Left hindlimb (tissue), 1 donor: ENCODE data around the gene GRIA3.
"Not testable (repeated sequence)": the region's sequence is repeated elsewhere in the genome, so short reads cannot be mapped to it uniquely, and the experiment has no call there.

Experiments used
- DNase-seq: peaks from one replicate; pipeline ENCODE4 v3.0.0-alpha.2; 2018

The GRIA3 gene

DNA sequence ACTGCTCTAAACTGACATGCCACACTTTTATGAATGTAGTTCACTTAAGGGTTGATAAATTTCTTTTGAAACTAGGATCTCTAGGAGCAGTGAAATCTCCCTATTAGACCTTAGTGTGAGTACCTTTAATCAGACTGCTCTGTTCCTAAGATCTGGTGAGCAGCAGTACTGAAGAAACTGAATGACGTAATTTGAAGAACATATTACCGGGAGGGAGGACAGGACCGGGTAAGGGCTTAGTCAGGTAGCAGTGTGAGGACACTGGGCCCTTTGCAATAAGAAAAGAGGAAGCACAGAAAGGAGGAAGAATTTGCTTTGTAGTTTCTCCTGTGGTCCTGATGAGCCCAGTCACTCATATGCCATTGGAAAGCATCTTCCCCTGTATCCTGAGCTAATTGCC is 293.6 kb downstream of the GRIA3 start:
- DNase-seq, result no peak

DNA sequence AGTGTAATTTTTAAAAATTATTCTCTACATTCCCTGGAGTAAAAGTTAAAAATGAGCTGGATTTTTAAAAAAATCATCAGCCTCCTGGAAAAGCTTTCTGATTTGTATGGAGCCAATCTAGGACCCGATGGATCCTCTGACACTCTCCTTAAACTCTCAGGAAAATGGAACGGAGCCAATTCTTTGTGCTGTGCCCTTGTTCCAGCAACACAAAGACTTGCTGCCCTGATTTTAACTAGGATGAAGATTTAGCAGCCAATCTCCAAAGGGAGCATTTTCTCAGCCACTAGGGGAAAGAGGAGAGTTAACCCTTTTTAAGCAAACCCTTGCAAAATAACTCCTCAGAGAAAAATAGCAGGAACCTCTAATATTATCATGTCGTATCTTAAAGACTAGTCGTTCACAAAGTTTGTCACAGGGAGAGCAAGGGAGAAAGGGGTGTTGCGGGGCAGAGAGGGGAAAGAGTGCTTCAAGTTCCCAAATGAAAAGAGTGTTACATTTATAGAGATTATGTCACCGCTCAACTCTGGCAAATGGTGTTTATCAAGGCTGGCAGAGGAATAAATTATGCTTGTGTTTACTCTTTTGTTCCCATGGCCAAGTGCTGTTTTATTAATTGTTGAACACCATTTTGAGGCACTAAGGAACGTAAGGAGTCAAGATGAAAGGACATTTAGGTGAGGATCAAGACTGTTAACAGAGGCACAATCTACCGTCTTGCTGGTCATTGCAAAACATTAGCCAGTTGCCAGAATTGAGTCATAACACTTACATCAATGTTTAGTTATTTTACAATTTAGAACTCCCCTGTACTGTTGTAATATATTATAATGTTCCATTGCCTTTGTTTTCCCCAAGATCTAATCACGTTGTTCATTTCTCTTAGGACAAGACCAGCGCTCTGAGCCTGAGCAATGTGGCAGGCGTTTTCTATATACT is 298.1 kb downstream of the GRIA3 start:
- DNase-seq, result no peak

DNA sequence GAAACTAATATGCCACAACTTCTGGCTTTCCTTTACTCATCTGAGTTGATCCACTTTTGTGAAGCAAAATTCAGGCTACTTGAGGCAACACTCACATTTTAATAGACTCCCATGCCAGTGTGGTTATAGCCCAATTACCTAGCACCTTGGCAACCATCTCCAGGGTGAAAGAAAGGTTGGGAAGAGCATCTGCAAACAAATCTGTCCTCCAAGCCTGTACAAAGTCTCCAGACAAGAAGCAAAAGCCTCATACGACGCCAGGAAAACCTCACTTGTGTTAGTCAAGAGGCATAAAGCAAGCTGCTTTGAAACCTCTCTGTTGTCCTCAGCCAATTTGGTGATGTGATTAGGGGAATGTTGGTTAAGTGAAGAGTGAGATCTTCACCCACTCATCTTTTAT is 302.2 kb downstream of the GRIA3 start:
- no peak for DNase-seq

DNA sequence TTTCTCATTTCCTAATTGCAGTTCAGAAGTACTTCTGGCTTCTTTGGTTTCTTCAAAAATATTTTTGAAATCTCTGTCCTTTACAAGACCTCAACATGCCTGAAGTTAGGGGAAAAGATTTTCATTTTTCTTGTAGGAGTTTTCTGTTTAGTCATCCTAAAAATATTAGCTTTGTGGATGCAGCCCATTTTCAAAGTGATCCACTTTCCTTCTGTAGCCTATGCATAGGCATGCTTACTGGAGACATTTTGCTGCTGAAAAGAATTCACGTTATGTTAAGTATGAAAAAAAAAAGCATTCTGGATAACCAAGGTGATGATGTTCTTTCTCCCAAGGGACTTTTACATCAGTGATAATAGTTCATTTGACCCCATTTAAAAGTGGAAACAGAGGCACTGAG is 303.2 kb downstream of the GRIA3 start:
- DNase-seq, result no peak

DNA sequence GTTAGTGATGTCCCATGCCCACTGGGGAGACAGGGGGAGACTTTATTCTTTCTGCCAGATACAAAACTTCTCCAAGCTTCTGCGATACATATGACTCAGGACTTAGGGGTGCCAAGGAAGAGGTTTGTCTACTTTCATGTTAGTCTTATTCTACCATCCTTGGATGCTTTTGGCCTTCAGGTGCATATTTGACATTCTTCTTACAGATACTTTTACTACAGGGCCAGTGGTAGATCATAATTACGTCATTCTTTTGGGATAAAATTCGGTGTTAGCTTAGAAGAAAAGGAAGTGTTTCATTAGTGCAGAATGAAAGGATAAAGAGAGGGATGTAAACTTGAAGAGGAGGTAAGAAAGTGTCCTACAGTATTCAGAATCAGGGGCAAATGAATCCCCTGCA is 303.6 kb downstream of the GRIA3 start:
- DNase-seq, result no peak

DNA sequence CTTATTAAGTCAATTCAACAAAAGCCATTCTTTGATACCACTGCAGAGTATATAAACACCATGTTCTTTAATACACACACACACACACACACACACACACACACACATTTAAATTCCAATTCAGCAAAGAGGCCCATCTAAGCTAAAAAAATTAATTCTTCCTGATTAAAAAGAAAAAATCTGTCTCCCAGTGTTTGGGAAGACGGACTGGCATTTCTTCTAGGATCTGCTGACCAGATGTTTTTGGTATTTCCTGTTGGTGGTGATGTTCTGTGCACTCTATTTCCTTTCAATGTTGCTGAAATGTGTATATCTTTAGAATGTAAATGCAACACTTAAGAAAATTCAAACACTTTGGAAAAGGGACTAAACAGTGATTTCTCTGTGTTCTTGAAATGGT is 304.9 kb downstream of the GRIA3 start:
- DNase-seq, result no peak

DNA sequence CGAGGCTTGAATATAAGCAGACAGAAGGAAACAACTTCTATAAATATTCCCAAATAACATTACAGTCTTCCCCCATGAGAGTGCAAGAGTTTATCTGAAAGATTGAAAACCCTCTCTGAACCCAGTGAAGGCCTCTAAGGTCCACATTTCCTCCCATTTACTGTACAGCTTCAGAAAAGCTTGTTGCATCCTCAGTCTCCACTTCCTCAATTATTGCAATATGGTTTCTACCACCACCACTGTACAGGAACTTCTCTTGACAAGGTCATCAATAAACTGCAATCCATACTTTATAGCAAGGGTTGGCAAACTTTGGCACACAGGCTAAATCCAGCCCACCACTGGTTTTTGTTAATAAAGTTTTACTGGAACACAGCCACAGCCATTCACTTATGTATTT is 309.8 kb downstream of the GRIA3 start:
- no peak for DNase-seq

DNA sequence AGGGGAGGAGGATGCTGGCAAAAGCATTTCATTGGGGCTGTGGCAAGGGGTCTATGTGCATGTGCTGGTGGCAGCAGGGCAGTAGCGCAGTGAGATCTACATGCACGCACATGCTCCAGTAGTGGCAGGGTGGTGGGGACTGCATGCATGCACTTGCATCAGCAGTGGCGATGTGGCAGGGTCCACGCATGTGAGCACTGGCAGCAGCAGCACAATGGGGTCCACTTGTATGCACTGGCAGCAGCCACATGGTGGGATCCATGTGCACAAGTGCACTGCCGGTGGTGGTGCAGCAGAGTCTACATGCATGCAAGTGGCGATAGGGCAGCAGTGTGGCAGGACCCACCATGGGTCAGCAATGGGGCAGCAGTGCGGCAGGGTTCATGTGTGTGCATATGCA is 315.7 kb downstream of the GRIA3 start:
- no peak for DNase-seq

DNA sequence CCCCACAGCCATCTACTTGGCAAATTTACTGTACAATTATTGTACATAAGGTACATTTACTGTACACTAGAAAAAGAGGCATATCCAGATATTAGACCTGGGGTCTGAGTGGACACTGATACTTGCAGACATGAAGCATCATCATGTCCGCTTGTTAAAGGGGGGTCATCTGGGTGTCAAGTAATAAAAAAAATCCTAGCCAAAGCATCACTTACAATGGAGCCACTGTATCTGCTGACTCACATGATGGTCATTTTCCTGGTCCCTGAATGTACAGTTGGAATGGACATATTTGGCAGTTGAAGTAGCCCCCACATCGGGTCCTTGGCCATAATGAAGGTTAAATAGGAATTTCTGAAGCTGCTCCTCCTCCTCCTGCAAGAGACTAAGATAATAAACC is 320.0 kb downstream of the GRIA3 start:
- DNase-seq, result no peak

DNA sequence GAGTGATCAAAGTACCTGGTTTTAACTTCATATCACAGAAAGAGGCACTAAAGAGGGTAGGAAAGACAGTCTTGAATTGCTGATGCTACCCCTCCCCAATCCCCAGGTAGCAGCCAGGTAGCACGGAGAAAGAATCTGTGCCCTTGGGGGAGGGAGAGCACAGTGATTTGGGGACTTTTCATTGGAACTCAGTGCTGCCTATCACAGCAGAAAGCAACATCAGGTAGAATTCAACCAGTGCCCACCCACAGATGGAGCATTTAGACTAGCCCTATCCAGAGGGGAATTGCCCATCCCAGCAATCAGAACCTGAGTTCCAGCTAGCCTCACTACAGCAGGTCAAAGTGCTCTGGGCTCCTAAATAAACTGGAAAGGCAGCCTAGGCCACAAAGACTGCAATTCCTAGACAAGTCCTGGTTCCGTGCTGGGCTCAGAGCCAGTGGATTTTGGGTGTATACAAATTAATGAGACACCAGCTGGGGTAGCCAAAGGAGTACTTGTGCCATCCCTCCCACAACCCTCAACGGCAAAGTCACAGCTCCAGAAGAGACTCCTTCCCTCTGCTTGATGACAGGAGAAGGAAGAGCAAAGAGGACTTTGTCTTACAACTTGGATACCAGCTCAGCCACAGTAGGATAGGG is 320.7 kb downstream of the GRIA3 start:
- no peak for DNase-seq

DNA sequence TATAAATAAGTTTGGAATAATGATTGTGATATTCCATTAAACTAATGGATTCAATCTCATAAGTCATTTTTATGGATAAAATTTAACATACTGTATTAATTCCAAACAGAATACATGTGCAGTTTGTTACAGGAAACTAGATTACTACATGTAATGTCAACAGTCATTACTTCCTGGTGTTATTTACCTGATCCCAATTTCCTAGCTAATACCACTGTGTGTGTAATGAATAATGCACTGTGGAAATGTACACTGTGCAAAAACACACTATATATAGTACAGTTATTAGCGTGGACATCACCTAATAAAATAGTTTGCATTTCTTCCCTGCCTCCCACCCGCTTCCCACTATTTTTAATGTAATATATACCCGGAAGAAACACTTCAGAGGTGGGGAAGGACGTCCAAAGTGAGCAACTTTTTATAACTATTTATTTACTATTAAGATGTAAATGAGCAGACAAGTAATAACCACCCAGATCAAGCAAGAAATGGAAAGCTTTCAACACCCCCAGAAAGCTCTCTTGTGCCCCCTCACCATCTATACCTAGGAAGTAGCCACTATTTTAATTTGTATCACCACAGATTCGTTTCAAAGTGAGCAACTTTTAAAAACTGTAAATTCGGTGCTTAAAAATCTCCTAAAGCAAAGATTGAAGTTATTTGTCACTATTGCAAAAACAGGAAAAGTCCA is 329.7 kb downstream of the GRIA3 start:
- no peak for DNase-seq

DNA sequence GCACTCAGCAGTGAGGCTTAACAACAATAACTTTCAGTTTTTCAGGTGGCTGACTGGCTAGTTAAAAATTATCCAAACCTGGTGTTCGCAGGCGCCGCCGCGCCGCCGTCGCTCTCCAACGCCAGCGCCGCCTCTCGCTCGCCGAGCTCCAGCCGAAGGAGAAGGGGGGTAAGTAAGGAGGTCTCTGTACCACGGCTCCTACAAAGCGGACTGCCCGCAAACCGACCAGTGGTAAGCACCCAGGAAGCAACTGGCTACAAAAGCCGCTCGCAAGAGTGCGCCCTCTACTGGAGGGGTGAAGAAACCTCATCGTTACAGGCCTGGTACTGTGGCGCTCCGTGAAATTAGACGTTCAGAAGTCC is 330.2 kb downstream of the GRIA3 start:
- DNase-seq, result not testable (repeated sequence)

DNA sequence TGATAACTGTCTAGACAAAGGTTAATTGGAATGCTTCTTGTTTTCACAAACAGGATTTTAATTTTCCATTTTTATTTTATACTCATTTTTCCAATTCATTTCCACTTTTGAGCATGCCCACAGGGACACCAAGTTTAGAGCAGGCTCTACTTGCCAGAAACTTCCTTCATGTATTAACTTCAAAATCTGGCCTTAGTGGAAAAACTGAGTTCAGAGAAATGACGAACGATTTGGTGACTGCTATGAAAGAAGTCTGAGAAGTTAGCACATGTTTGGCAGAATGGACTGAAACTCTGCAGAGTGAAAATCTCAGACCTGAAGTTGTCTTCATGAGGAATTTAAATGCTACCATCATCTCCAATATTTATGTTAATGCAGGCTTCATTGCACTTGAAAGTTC is 334.7 kb downstream of the GRIA3 start:
- no peak for DNase-seq

DNA sequence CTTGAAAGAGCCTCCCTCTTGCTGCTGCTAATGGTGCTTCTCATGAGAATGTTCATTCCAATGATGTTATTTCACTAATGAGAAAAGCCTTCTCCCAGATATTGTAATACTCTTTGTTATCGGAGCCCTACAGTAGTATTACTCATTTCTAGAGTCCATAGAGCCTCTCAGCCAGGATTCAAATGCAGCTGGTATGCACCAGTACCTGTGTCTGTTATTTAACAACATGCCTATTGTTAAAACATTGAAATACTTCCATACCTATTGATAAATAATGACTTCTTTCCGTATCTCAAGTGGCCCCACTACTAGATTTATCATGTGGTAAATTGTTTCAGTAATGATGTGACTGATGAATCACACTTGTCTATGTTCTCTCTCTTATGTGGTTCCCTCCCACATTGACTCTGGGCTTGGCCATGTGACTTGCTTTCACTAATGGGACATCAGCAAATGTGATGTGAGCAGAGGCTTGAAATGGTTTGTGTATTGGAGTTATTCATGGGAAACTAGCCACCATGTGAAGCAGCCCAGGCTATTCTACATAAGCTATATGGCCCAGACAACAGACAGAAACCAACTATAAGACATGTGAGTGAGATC is 341.1 kb downstream of the GRIA3 start:
- DNase-seq, result no peak

DNA sequence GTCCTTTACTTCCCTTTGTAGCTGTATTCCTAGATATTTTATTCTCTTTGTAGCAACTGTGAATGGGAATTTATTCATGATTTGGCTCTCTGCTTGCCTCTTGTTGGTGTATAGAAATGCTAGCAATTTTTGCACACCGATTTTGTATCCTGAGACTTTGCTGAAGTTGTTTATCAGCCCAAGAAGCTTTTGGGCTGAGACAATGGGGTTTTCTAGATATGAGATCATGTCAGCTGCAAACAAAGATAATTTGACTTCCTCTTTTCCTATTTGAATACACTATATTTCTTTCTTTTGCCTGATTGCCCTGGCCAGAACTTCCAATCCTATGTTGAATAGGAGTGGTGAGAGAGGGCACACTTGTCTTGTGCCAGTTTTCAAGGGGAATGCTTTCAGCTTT is 346.6 kb downstream of the GRIA3 start:
- not testable (repeated sequence) for DNase-seq
